Activated naive CD8-positive, alpha-beta T cell (primary cell): Measurements from ENCODE around the gene NRF1.

Experiments
- H3K27ac Mint-ChIP-seq: one replicate; pipeline ENCODE4 v1.8.0; 2021; ENCODE audit warnings: mixed read lengths
- H3K27me3 Mint-ChIP-seq: one replicate; pipeline ENCODE4 v1.8.0; 2021; ENCODE audit warnings: mixed read lengths
- H3K36me3 Mint-ChIP-seq: one replicate; pipeline ENCODE4 v1.8.0; 2021; ENCODE audit warnings: mixed read lengths
- H3K4me1 Mint-ChIP-seq: one replicate; pipeline ENCODE4 v1.8.0; 2021; ENCODE audit warnings: low read depth, mixed read lengths
- H3K4me3 Mint-ChIP-seq: one replicate; pipeline ENCODE4 v1.8.0; 2021; ENCODE audit warnings: mild to moderate bottlenecking, mixed read lengths
- H3K9me3 Mint-ChIP-seq: one replicate; pipeline ENCODE4 v1.8.0; 2021; ENCODE audit warnings: low read depth, mixed read lengths

Gene NRF1

GRCh38 chr7:129804890-129805719 lies 193.6 kb downstream of the NRF1 start:
- no peaks in the 10 kb centered on the region for H3K9me3 Mint-ChIP-seq
- H3K27ac Mint-ChIP-seq, result no peak overlapping the region
- H3K27me3 Mint-ChIP-seq, result no peaks in the 10 kb centered on the region
- H3K4me3 Mint-ChIP-seq, result no peak overlapping the region
- H3K36me3 Mint-ChIP-seq, result no peaks in the 10 kb centered on the region
- no peaks in the 10 kb centered on the region for H3K4me1 Mint-ChIP-seq
